Ishikawa (cell line): ENCODE measurements around the gene TXNDC2.

Experiments
- CREB1 ChIP-seq: IDR thresholded peaks from 2 replicates; pipeline ENCODE4 v1.6.1; 2012; ENCODE audit warnings: low read depth
- ZBTB7A ChIP-seq: IDR thresholded peaks from 2 replicates; pipeline ENCODE4 v1.6.1; 2012; ENCODE audit warnings: low read depth
- TF ChIP-seq, protein P1 (sequence below): IDR thresholded peaks from 2 replicates; pipeline ENCODE4 v1.6.1; 2012

DNA sequence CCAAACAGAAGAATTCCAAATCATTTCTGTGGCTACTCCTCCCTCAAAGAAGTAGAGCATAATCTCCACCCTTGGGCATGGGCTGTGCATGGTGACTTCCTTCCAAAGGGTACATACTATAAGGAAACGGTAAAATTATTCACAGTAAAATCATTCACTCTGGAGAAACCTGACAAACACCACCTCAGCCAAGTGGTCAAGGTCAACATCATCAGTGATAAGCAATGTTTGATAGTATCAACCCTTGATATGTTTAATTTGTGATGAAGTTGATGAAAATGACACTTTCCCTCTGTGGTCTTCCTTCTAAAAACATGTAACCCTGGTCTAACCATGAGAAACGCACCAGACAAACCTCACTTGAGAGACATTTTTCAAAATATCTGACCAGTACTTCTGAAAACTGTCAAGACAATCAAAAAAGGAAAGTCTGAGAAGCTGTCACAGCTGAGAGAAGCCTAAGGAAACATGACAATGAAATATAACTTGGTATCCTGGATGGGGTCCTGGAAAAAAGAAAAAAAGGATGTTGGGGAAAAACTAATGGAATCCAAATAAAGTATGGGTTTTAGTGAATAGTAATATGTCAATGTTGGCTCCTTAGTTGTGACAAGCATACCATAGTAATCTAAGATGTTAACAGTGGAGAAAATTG, 9.4 kb upstream of the TXNDC2 start:
- TF ChIP-seq CREB1 = no peak
- TF ChIP-seq ZBTB7A = no peak
- TF ChIP-seq, protein P1, sequence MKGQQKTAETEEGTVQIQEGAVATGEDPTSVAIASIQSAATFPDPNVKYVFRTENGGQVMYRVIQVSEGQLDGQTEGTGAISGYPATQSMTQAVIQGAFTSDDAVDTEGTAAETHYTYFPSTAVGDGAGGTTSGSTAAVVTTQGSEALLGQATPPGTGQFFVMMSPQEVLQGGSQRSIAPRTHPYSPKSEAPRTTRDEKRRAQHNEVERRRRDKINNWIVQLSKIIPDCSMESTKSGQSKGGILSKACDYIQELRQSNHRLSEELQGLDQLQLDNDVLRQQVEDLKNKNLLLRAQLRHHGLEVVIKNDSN = no peak
